Osteocyte (in vitro differentiated cells): ENCODE results near the gene ZFYVE28. TPM values are rescaled to one million over a fixed set of nuclear protein-coding genes. Genes with fewer than 3 reads are reported as not detected.

ENCODE experiments used
- DNase-seq: peaks from one replicate; pipeline ENCODE4 v3.0.0; 2021; ENCODE audit warnings: mixed read lengths; ENCODE audit not compliant: unreplicated experiment; ENCODE audit errors: extremely low spot score
- H3K27ac Mint-ChIP-seq: one replicate; pipeline ENCODE4 v1.8.0; 2021; ENCODE audit warnings: mild to moderate bottlenecking, mixed read lengths; ENCODE audit not compliant: unreplicated experiment
- H3K27me3 Mint-ChIP-seq: one replicate; pipeline ENCODE4 v1.8.0; 2021; ENCODE audit warnings: mixed read lengths; ENCODE audit not compliant: unreplicated experiment
- H3K36me3 Mint-ChIP-seq: one replicate; pipeline ENCODE4 v1.8.0; 2021; ENCODE audit warnings: mixed read lengths; ENCODE audit not compliant: unreplicated experiment
- H3K4me1 Mint-ChIP-seq: one replicate; pipeline ENCODE4 v1.8.0; 2021; ENCODE audit warnings: mixed read lengths; ENCODE audit not compliant: unreplicated experiment
- H3K4me3 Mint-ChIP-seq: one replicate; pipeline ENCODE4 v1.8.0; 2021; ENCODE audit warnings: mild to moderate bottlenecking, moderate library complexity, mixed read lengths; ENCODE audit not compliant: unreplicated experiment
- H3K9me3 Mint-ChIP-seq: one replicate; pipeline ENCODE4 v1.8.0; 2021; ENCODE audit warnings: mixed read lengths; ENCODE audit not compliant: unreplicated experiment
- total RNA-seq: library from RNA; stranded (reverse); gene quantifications from 2 replicates; pipeline ENCODE4 v1.2.1, GENCODE V29; 2021
- TF ChIP-seq, protein P1 (sequence below): fragments of 200-600 bp; sonication (generic); IDR thresholded peaks from 2 replicates; pipeline ENCODE4 v1.5.0; 2021; ENCODE audit warnings: antibody characterized with exemption, mild to moderate bottlenecking, moderate library complexity

Gene ZFYVE28
- total RNA-seq, 1 donor from 2014 or later = 3.4 TPM

DNA sequence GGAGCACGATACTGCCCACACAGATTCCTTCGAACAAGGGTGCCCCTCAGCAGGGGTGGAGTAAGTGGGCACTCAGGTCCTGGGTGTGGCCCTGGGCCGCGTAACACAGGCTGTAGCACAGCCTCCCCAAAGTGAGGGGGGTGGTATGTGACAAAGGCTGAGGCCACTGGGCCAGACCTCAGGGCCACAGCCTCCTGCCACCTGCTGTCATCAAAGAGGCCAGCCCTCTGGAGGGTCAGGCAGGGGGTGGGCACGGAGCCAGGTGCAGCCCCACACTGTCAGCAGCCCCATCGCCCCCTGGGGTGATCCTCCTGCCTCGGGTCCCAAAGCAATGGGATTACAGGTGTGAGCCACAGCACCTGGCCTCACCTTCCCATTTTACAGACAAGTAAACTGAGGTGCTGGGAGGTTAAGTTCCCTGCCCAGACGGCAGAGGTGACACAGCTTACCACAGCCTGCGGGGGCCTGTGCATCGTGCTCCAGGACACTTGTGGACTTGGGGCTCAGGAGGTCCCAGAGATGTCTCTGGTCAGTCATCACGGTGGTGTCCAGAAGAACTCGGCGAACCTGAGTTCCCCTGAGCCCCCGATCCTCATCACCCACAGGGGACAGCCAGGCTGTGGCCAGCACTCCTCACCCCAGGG, 129.0 kb downstream of the ZFYVE28 start:
- TF ChIP-seq, protein P1, sequence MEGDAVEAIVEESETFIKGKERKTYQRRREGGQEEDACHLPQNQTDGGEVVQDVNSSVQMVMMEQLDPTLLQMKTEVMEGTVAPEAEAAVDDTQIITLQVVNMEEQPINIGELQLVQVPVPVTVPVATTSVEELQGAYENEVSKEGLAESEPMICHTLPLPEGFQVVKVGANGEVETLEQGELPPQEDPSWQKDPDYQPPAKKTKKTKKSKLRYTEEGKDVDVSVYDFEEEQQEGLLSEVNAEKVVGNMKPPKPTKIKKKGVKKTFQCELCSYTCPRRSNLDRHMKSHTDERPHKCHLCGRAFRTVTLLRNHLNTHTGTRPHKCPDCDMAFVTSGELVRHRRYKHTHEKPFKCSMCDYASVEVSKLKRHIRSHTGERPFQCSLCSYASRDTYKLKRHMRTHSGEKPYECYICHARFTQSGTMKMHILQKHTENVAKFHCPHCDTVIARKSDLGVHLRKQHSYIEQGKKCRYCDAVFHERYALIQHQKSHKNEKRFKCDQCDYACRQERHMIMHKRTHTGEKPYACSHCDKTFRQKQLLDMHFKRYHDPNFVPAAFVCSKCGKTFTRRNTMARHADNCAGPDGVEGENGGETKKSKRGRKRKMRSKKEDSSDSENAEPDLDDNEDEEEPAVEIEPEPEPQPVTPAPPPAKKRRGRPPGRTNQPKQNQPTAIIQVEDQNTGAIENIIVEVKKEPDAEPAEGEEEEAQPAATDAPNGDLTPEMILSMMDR = no peak
- Mint-ChIP-seq H3K4me3 (no peak overlapping the region), H3K27me3 (peaks cover 9% of the 10 kb centered on the region)

DNA sequence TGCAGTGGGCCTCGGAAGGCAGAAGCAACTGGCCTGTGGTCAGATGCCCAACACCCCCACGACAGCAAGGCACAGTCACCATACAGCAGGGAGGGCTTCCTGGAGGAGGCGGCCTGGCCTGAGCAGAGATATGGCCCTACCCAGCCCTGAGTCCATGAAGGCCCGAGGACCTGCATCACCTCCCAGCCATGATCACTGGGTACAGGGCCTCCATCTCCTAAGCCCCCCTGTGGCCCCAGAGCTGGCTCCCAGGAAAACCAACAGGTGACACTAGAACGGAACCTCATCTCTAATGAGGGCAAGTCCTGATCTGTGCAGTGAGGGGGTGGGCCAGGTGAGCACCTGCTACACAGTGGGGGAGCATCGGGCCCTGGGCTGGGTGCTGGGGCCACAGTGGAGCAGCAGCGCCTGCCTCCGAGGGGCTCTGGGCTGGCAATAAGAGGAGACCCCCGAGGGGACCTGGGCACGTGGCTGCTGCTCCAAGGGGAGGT, 130.3 kb downstream of the ZFYVE28 start:
- Mint-ChIP-seq H3K9me3 (no peaks in the 10 kb centered on the region), H3K27ac (no peak overlapping the region), H3K4me3 (no peak overlapping the region), H3K27me3 (peaks cover 9% of the 10 kb centered on the region), H3K36me3 (no peaks in the 10 kb centered on the region), H3K4me1 (peaks cover 17% of the 10 kb centered on the region)
- no peak for DNase-seq
- TF ChIP-seq, protein P1 = no peak

More for the DNA sequence above, 129.0 kb downstream of the ZFYVE28 start:
- peaks cover 2% of the 10 kb centered on the region for H3K36me3 Mint-ChIP-seq
- peaks cover 8% of the 10 kb centered on the region for H3K9me3 Mint-ChIP-seq
- no peak for DNase-seq
- peaks cover 17% of the 10 kb centered on the region for H3K4me1 Mint-ChIP-seq
- no peak overlapping the region for H3K27ac Mint-ChIP-seq

DNA sequence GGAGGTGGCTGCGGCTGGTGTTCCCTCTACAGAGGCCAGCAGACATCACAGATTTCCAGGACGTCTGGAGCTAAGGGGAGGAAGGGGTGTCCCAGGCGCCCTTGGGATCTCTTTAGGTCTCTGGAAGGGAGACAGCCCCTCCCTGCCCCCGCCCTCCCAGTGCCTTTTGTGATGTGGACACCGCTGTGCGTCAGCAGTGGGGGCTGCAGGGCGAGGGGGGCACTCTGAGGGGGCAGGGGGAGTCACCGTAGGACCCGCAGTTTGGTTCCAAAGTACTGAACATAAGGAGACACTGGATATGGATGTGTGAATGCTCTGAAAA, 130.9 kb downstream of the ZFYVE28 start:
- DNase-seq = no peak
- peaks cover 13% of the 10 kb centered on the region for H3K4me1 Mint-ChIP-seq

DNA sequence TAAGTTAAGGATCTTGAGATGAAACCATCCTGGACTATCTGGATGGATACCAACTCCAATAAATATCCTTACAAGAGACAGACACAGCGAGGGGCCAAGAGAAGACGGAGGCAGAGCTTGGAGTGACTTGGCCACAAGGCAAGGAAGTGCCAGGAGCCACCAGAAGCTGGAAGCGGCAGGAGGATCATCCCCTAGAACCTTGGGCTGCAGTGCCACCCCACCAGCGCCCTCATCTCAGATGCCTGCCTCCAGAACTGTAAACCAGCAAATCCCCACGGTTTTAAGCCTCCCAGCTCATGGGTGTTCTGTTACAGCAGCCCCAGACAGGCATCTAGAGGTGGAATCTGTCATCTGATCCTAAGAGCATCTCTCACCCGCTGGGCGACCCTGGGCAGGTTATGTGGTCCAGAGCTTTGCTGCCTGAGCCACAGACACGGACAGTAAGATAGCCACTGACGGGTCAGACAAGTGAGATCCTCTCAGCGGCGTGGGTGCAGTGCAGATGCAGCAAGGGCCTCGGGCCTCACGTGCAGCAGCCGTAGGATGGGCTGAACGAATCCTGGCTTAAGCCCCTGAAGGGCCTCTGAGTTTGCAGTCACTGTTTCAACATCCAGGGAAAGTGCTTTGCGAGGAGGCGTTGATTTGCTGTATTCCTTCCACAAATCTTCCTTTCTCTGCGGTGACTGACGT, 131.4 kb downstream of the ZFYVE28 start:
- TF ChIP-seq, protein P1 = no peak
- H3K27ac Mint-ChIP-seq = no peak overlapping the region
- H3K36me3 Mint-ChIP-seq = no peaks in the 10 kb centered on the region
- H3K9me3 Mint-ChIP-seq = no peaks in the 10 kb centered on the region
- peaks cover 8% of the 10 kb centered on the region for H3K4me1 Mint-ChIP-seq
- no peak for DNase-seq
- H3K4me3 Mint-ChIP-seq = no peak overlapping the region
- no peaks in the 10 kb centered on the region for H3K27me3 Mint-ChIP-seq

More for the DNA sequence above, 130.9 kb downstream of the ZFYVE28 start:
- no peak overlapping the region for H3K27ac Mint-ChIP-seq
- TF ChIP-seq, protein P1 = no peak
- peaks cover 5% of the 10 kb centered on the region for H3K27me3 Mint-ChIP-seq
- no peak overlapping the region for H3K4me3 Mint-ChIP-seq
- H3K9me3 Mint-ChIP-seq = no peaks in the 10 kb centered on the region
- H3K36me3 Mint-ChIP-seq = no peaks in the 10 kb centered on the region

DNA sequence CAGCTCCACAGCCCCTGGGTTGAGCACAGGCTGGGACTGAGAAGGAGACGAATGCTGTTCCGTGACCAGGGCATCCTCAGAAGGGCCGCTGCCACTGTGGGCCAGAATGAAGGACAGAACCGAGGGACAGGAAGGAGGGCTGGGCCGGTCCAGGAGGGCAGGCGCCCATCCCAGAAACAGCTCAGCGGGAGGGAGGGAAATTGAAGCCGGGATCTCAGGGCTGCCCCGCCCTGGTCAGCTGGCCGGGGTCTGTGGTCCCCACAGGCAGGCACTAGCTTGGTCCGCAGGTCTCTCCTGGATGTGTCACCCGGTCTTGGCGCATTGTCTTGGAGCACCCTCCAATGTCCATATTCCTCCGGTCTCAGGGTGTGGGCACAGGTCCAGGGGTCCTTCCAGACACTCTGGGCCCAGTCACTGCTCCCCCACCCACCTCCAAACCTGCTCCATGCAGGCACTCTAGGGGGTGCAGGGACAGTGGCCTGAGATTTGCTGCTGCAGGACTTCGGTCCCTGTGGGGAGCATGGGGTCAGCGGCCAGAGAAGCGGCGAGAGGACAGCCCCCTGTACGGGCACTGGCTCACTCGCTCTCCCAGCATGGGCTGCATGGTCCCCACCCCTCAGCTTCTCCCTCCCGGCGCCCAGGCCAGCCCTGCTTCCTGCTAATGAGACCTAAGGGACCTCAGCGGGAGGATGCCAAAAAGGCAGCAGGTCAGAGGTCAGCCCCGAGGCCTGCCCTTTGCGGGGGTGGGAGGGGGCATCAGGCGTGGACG, 132.6 kb downstream of the ZFYVE28 start:
- Mint-ChIP-seq H3K27ac (no peak overlapping the region), H3K4me1 (peaks cover 8% of the 10 kb centered on the region), H3K36me3 (no peaks in the 10 kb centered on the region), H3K4me3 (no peak overlapping the region), H3K9me3 (no peaks in the 10 kb centered on the region), H3K27me3 (no peaks in the 10 kb centered on the region)
- no peak for DNase-seq
- TF ChIP-seq, protein P1 = no peak
